Mucosa of descending colon (tissue), 3 donors: Measurements from ENCODE around the gene BTG4. TPM values are rescaled to one million over a fixed set of nuclear protein-coding genes. Genes with fewer than 3 reads are reported as not detected.

Experiments used
- ATAC-seq: fragments of 200-7000 bp; cut with Tn5 transposase; one replicate; pipeline ENCODE4 v1.9.1; 2020; ENCODE audit warnings: mild to moderate bottlenecking, moderate library complexity
- DNase-seq, 3 donors: peaks; one replicate each; pipeline ENCODE4 v3.0.0-alpha.2; 2020
- H3K36me3 ChIP-seq: fragments of 200-600 bp; one replicate; pipeline ENCODE4 v1.8.0; 2021; ENCODE audit warnings: low read depth, mild to moderate bottlenecking
- H3K4me1 ChIP-seq: fragments of 200-600 bp; one replicate; pipeline ENCODE4 v1.8.0; 2021; ENCODE audit warnings: low read depth, mild to moderate bottlenecking
- H3K4me3 ChIP-seq: fragments of 200-600 bp; one replicate; pipeline ENCODE4 v1.8.0; 2021; ENCODE audit warnings: mild to moderate bottlenecking
- H3K9me3 ChIP-seq: fragments of 200-600 bp; one replicate; pipeline ENCODE4 v1.8.0; 2021; ENCODE audit warnings: mild to moderate bottlenecking
- CTCF ChIP-seq: fragments of 200-600 bp; IDR thresholded peaks from one replicate; pipeline ENCODE4 v1.8.0; 2022; ENCODE audit warnings: antibody characterized with exemption, mild to moderate bottlenecking
- intact Hi-C, 2 donors: fragments of 100-400 bp; cut with DNase I in 1 of 2; cut with micrococcal nuclease in 1 of 2; formaldehyde crosslinking; loops; one replicate each; pipeline versions ENCODE4 v1.11.0 to v1.11.1; 2022; cut with DNase I, micrococcal nuclease
- total RNA-seq, 3 donors: library from RNA; stranded (reverse); fragmentation: NEBNext Ultra II Directional in 2 of 3; extraction: Animal tissue kit (Norgen Biotek cat#: 25700) in 2 of 3; gene quantifications; one replicate each; pipeline versions ENCODE4 v1.2.1 to v1.2.4, GENCODE V29; 2021 to 2023
- donor health status: DM: no; HTN: no; CAD: no; lungs with moderate emphysema.
- donor health status: DM: no; HTN: no; CAD: no.
- donor health status: DM: no; HTN: yes; CAD: no.

The BTG4 gene
- total RNA-seq, 3 donors from 2014 or later = not detected

GRCh38 chr11:111520560-111520959 is 8.4 kb upstream of the BTG4 start:
- Histone ChIP-seq H3K4me1 (no peaks in the 10 kb centered on the region), H3K36me3 (no peaks in the 10 kb centered on the region), H3K4me3 (no peak overlapping the region), H3K9me3 (no peaks in the 10 kb centered on the region)
- DNase-seq (no peak), ATAC-seq (no peak)
- TF ChIP-seq CTCF = no peak
- intact Hi-C loops = no loop called here

- ATAC-seq (no peak), DNase-seq (no peak)
- no peak overlapping the region for H3K4me3 ChIP-seq
- no peaks in the 10 kb centered on the region for H3K9me3 ChIP-seq
- H3K36me3 ChIP-seq = no peaks in the 10 kb centered on the region
- intact Hi-C loops = no loop called here
- TF ChIP-seq CTCF = no peak
- H3K4me1 ChIP-seq = no peaks in the 10 kb centered on the region
Measured at GRCh38 chr11:111518668-111519067, 6.5 kb upstream of the BTG4 start.

GRCh38 chr11:111515591-111515990 is 3.4 kb upstream of the BTG4 start:
- ATAC-seq = no peak

GRCh38 chr11:111514216-111515031 is 2.2 kb upstream of the BTG4 start, which contains the start of gene HOATZ:
TSS of gene HOATZ (plus strand) at chr11:111514778. CDS start at chr11:111514785, 7 bp downstream.
- intact Hi-C loops = no loop called here
- Histone ChIP-seq H3K4me1 (peaks cover 6% of the 10 kb centered on the region), H3K4me3 (no peak within 1 kb of the TSS), H3K9me3 (no peaks in the 10 kb centered on the region), H3K36me3 (no peaks in the 10 kb centered on the region)
- DNase-seq (no peak), ATAC-seq (no peak)
- no peak for TF ChIP-seq CTCF

More at GRCh38 chr11:111515591-111515990, 3.4 kb upstream of the BTG4 start:
- no peak for TF ChIP-seq CTCF
- Histone ChIP-seq H3K9me3 (no peaks in the 10 kb centered on the region), H3K4me3 (no peak overlapping the region), H3K36me3 (no peaks in the 10 kb centered on the region), H3K4me1 (peaks cover 6% of the 10 kb centered on the region)
- DNase-seq = no peak
- intact Hi-C loops = no loop called here

GRCh38 chr11:111513240-111513605 is 1.0 kb upstream of the BTG4 start:
- no peak for ATAC-seq
- H3K36me3 ChIP-seq = no peaks in the 10 kb centered on the region
- no peak overlapping the region for H3K4me3 ChIP-seq
- H3K4me1 ChIP-seq = peaks cover 6% of the 10 kb centered on the region
- intact Hi-C loops = no loop called here
- DNase-seq = no peak
- H3K9me3 ChIP-seq = no peaks in the 10 kb centered on the region
- TF ChIP-seq CTCF = no peak
